Fibroblast of peridontal ligament (primary cell): ENCODE measurements around the gene FNDC8.
"Not testable (repeated sequence)": the region's sequence is repeated elsewhere in the genome, so short reads cannot be mapped to it uniquely, and the experiment has no call there.

Experiments
- DNase-seq: peaks from one replicate; pipeline ENCODE4 v3.0.0-alpha.2; 2010; ENCODE audit errors: extremely low read depth

Gene FNDC8

GRCh38 chr17:35142467-35142796 is 21.0 kb downstream of the FNDC8 start:
- no peak for DNase-seq

- DNase-seq: no peak
Observed at GRCh38 chr17:35144840-35145239, 23.4 kb downstream of the FNDC8 start.

GRCh38 chr17:35146214-35146833 is 24.9 kb downstream of the FNDC8 start:
- DNase-seq: no peak

GRCh38 chr17:35147375-35147905 is 26.0 kb downstream of the FNDC8 start, which contains the start of gene UNC45B:
TSS of gene UNC45B (plus strand) at chr17:35147817. CDS start at chr17:35148264, 447 bp downstream.
- no peak for DNase-seq

GRCh38 chr17:35148144-35148543 is 26.7 kb downstream of the FNDC8 start:
- DNase-seq: no peak

GRCh38 chr17:35149941-35150340 is 28.5 kb downstream of the FNDC8 start:
- DNase-seq: no peak

- DNase-seq: not testable (repeated sequence)
Observed at GRCh38 chr17:35151080-35151479, 29.7 kb downstream of the FNDC8 start.

GRCh38 chr17:35152421-35153140 is 31.2 kb downstream of the FNDC8 start:
- no peak for DNase-seq

- no peak for DNase-seq
Observed at GRCh38 chr17:35154196-35155165, 33.1 kb downstream of the FNDC8 start.

GRCh38 chr17:35155246-35155645 is 33.8 kb downstream of the FNDC8 start:
- DNase-seq: no peak

GRCh38 chr17:35159940-35160339 is 38.5 kb downstream of the FNDC8 start:
- DNase-seq: no peak

GRCh38 chr17:35160354-35161201 is 39.2 kb downstream of the FNDC8 start:
- DNase-seq: no peak

GRCh38 chr17:35161281-35161761 is 39.9 kb downstream of the FNDC8 start:
- no peak for DNase-seq

GRCh38 chr17:35162755-35163154 is 41.3 kb downstream of the FNDC8 start:
- DNase-seq: no peak

- DNase-seq: no peak
Observed at GRCh38 chr17:35163886-35164285, 42.5 kb downstream of the FNDC8 start.

GRCh38 chr17:35164716-35165115 is 43.3 kb downstream of the FNDC8 start:
- no peak for DNase-seq

GRCh38 chr17:35166526-35166925 is 45.1 kb downstream of the FNDC8 start:
- DNase-seq: no peak

GRCh38 chr17:35167046-35167445 is 45.6 kb downstream of the FNDC8 start:
- DNase-seq: no peak

GRCh38 chr17:35167666-35168065 is 46.3 kb downstream of the FNDC8 start:
- DNase-seq: peak; percentile 30

- no peak for DNase-seq
Observed at GRCh38 chr17:35169835-35170363, 48.5 kb downstream of the FNDC8 start.
